Measurements from ENCODE around the gene ADAMTS8. TPM values are rescaled to one million over a fixed set of nuclear protein-coding genes. Genes with fewer than 3 reads are reported as not detected.

Gene ADAMTS8
- polyA plus RNA-seq, 2 of the 4 experiments (the other 2 are of a cell fraction), result 0.17 to 0.26 TPM

DNA sequence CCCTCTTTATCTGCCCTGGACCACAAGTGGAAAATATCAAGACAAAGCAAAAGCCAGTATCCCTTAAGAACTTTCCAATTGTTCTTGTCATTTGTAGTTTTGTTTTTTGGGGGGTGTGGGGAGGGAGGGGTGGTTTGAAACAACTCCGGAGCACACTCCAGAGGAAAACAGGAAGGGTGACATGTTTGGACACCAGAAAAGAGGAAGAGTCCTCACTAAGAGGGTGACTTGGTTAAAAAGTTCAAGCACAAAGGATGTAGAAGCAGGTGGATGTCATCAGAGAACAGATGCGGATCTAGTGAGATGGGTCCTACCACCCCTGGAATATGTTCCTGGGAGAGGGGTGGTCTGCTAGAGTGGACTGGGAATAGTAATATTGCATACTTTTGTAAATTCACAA lies 25.8 kb downstream of the ADAMTS8 start (continued):
- TF ChIP-seq KDM1A (IDR thresholded peaks at IDR 0.05; ENCODE audit: low read depth), result no peak
- TF ChIP-seq, protein P1, sequence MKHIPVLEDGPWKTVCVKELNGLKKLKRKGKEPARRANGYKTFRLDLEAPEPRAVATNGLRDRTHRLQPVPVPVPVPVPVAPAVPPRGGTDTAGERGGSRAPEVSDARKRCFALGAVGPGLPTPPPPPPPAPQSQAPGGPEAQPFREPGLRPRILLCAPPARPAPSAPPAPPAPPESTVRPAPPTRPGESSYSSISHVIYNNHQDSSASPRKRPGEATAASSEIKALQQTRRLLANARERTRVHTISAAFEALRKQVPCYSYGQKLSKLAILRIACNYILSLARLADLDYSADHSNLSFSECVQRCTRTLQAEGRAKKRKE (CRISPR knock-in tag; IDR thresholded peaks at IDR 0.05; ENCODE audit: low read depth), result no peak
- TF ChIP-seq HOXB13 (CRISPR knock-in tag; IDR thresholded peaks at IDR 0.05; ENCODE audit: low read depth), result no peak
- no peak for TF ChIP-seq RFX5 (IDR thresholded peaks at IDR 0.05)
- TF ChIP-seq SMC3 (IDR thresholded peaks at IDR 0.05), result no peak

DNA sequence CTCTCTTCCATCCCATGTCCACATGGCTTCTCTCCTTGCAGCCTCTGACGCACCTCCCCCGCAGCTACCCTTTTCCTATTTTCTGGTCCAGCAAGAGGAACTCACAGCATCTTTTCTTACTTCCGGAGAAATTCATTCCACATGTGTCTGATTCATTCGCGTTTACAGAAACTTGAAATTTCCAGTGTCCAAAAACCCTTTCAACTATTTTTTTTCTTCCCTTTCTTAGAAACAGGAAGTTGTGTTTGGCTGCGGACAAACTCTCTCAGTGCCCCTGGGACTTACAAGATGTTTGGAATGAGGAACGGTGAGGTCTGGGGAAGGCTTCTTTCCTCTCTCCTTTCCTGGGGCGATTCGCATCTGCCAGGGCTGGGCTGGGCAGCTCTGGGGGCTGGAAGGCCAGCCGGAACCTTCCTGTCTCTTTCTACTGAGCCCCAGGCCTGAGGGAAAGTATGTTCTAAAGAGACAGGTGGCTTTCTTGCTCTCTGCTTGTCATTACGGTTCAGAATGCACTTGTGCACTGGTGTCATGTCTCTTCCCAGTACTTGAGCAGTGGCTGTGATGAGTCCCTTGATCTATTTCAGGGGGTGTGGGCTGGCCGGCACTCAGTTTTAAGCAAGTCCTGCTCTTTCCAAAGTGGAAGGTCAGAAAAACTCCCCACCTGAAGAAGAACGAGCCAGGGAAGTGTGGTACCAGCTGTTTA lies 27.5 kb downstream of the ADAMTS8 start:
- CTCF ChIA-PET, result interaction anchor here (0.7 to 2.9 kb wide), 4 partner anchors 11 to 1273 kb away, joined by 3 to 10 read pairs (median 4); no protein-coding TSS in a partner anchor
- no peak for TF ChIP-seq POLR2A (IDR thresholded peaks at IDR 0.05; ENCODE audit: low read length)
- no peak for TF ChIP-seq EP300 (IDR thresholded peaks at IDR 0.05)
- no peak for TF ChIP-seq FOSB (CRISPR knock-in tag; IDR thresholded peaks at IDR 0.05)
- TF ChIP-seq CEBPB (IDR thresholded peaks at IDR 0.05), result no peak
- TF ChIP-seq JUNB (IDR thresholded peaks at IDR 0.05), result no peak
- TF ChIP-seq, protein P2, sequence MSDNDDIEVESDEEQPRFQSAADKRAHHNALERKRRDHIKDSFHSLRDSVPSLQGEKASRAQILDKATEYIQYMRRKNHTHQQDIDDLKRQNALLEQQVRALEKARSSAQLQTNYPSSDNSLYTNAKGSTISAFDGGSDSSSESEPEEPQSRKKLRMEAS (IDR thresholded peaks at IDR 0.05), result no peak
- no peak for TF ChIP-seq RFX5 (IDR thresholded peaks at IDR 0.05)
- no peak for TF ChIP-seq HOXA7 (CRISPR knock-in tag; IDR thresholded peaks at IDR 0.05)
- TF ChIP-seq CBX2 (IDR thresholded peaks at IDR 0.05; ENCODE audit: borderline replicate concordance, low read depth), result no peak
- TF ChIP-seq, protein P3, sequence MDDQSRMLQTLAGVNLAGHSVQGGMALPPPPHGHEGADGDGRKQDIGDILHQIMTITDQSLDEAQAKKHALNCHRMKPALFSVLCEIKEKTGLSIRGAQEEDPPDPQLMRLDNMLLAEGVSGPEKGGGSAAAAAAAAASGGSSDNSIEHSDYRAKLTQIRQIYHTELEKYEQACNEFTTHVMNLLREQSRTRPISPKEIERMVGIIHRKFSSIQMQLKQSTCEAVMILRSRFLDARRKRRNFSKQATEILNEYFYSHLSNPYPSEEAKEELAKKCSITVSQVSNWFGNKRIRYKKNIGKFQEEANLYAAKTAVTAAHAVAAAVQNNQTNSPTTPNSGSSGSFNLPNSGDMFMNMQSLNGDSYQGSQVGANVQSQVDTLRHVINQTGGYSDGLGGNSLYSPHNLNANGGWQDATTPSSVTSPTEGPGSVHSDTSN (IDR thresholded peaks at IDR 0.05), result no peak
- no peak for TF ChIP-seq BHLHE40 (IDR thresholded peaks at IDR 0.05; ENCODE audit: low read depth, low read length)
- no peak for TF ChIP-seq MAFK (IDR thresholded peaks at IDR 0.05; ENCODE audit: partially characterized antibody)
- no peak for TF ChIP-seq EHF (CRISPR knock-in tag; IDR thresholded peaks at IDR 0.05)
- DNase-seq (ENCODE audit: low read depth in 1 of 2, low spot score in 1 of 2), result no peak
- H3K4me1 ChIP-seq, result no peaks in the 10 kb centered on the region
- ATAC-seq, result no peak
- POLR2A ChIA-PET, result no interaction called here
- no peak for FAIRE-seq
- no peak overlapping the region for H3K27ac ChIP-seq
- H3K4me2 ChIP-seq, result no peak overlapping the region
- H3K9me3 ChIP-seq, result no peaks in the 10 kb centered on the region
- no peak overlapping the region for H3K4me3 ChIP-seq
- WGBS (ENCODE audit: missing lambda C conversion rate), result 66% methylated on average over 13 of the region's 13 CpGs

DNA sequence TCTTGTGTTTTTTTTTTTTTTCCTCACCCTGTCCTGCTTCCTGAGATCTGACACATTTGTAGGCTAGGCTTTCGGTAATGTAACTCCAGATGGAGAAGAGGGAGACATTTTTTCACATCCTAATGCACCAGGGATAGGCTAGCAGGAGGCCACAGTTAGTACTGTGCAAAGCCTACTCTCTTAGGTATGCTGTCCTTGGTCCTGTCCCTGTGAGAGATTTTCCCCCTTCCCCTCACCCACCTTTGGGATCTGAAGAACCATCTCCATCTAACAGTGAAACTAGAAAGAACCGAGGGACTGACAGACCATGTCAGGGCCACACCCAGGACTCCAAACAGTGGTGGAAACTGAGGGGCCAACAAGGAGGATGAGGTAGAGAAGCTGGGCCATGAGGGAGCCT lies 29.2 kb downstream of the ADAMTS8 start:
- Histone ChIP-seq H3K27ac (no peak overlapping the region), H3K4me2 (no peak overlapping the region), H3K9me3 (no peaks in the 10 kb centered on the region), H3K4me1 (no peaks in the 10 kb centered on the region), H3K4me3 (no peak overlapping the region)
- DNase-seq (ENCODE audit: low read depth in 1 of 2, low spot score in 1 of 2) (no peak), FAIRE-seq (no peak), ATAC-seq (no peak)
- ChIA-PET CTCF (interaction anchor here (1.2 to 2.9 kb wide), 5 partner anchors 9 to 1275 kb away, joined by 3 to 10 read pairs (median 7); no protein-coding TSS in a partner anchor), POLR2A (no interaction called here)
- no peak for TF ChIP-seq TFCP2L1 (CRISPR knock-in tag; IDR thresholded peaks at IDR 0.05)
- TF ChIP-seq, protein P4, sequence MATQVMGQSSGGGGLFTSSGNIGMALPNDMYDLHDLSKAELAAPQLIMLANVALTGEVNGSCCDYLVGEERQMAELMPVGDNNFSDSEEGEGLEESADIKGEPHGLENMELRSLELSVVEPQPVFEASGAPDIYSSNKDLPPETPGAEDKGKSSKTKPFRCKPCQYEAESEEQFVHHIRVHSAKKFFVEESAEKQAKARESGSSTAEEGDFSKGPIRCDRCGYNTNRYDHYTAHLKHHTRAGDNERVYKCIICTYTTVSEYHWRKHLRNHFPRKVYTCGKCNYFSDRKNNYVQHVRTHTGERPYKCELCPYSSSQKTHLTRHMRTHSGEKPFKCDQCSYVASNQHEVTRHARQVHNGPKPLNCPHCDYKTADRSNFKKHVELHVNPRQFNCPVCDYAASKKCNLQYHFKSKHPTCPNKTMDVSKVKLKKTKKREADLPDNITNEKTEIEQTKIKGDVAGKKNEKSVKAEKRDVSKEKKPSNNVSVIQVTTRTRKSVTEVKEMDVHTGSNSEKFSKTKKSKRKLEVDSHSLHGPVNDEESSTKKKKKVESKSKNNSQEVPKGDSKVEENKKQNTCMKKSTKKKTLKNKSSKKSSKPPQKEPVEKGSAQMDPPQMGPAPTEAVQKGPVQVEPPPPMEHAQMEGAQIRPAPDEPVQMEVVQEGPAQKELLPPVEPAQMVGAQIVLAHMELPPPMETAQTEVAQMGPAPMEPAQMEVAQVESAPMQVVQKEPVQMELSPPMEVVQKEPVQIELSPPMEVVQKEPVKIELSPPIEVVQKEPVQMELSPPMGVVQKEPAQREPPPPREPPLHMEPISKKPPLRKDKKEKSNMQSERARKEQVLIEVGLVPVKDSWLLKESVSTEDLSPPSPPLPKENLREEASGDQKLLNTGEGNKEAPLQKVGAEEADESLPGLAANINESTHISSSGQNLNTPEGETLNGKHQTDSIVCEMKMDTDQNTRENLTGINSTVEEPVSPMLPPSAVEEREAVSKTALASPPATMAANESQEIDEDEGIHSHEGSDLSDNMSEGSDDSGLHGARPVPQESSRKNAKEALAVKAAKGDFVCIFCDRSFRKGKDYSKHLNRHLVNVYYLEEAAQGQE (IDR thresholded peaks at IDR 0.05), result peak; percentile 23; the same call in 1 of the 2 replicates
- 36% methylated on average over 2 of the region's 2 CpGs for WGBS (ENCODE audit: missing lambda C conversion rate)

Measured in A549 (cell line).